DMS79 (cell line): Measurements from ENCODE around the gene EGFR.

Experiments
- DNase-seq: peaks from one replicate; lab custom pipeline; 2025; lab: John Stamatoyannopoulos, UW

EGFR gene

GRCh38 chr7:55101359-55101758 is 82.5 kb downstream of the EGFR start:
- DNase-seq, result no peak

- DNase-seq, result no peak
These were observed 85.3 kb downstream of the EGFR start for GRCh38 chr7:55104123-55104522.

GRCh38 chr7:55104712-55105433 is 86.1 kb downstream of the EGFR start:
- DNase-seq, result peak; percentile 52

- no peak for DNase-seq
These were observed 87.1 kb downstream of the EGFR start for GRCh38 chr7:55105952-55106351.

GRCh38 chr7:55107946-55108345 is 89.1 kb downstream of the EGFR start:
- DNase-seq, result no peak

GRCh38 chr7:55108401-55108800 is 89.6 kb downstream of the EGFR start:
- DNase-seq, result no peak

- DNase-seq, result no peak
These were observed 90.0 kb downstream of the EGFR start for GRCh38 chr7:55108818-55109217.

GRCh38 chr7:55109404-55110167 is 90.8 kb downstream of the EGFR start:
- DNase-seq, result peak; percentile 82

- DNase-seq, result no peak
These were observed 91.6 kb downstream of the EGFR start for GRCh38 chr7:55110282-55110992.

GRCh38 chr7:55110993-55111361 is 92.2 kb downstream of the EGFR start:
- peak; percentile 98 for DNase-seq

- no peak for DNase-seq
These were observed 93.2 kb downstream of the EGFR start for GRCh38 chr7:55112056-55112455.

- peak; percentile 31 for DNase-seq
These were observed 95.1 kb downstream of the EGFR start for GRCh38 chr7:55113760-55114540.

- DNase-seq, result no peak
These were observed 98.5 kb downstream of the EGFR start for GRCh38 chr7:55117286-55117685.

GRCh38 chr7:55118426-55118825 is 99.6 kb downstream of the EGFR start:
- DNase-seq, result no peak

- no peak for DNase-seq
These were observed 100.8 kb downstream of the EGFR start for GRCh38 chr7:55119571-55119970.

- DNase-seq, result no peak
These were observed 101.3 kb downstream of the EGFR start for GRCh38 chr7:55120074-55120473.

- DNase-seq, result no peak
These were observed 101.8 kb downstream of the EGFR start for GRCh38 chr7:55120501-55121198.

- no peak for DNase-seq
These were observed 102.4 kb downstream of the EGFR start for GRCh38 chr7:55121249-55121648.

- DNase-seq, result no peak
These were observed 103.4 kb downstream of the EGFR start for GRCh38 chr7:55122263-55122662.

GRCh38 chr7:55124989-55125875 is 106.4 kb downstream of the EGFR start:
- DNase-seq, result no peak
